T-cell (primary cell): ENCODE results near the gene SCCPDH. TPM values are rescaled to one million over a fixed set of nuclear protein-coding genes. Genes with fewer than 3 reads are reported as not detected.
"Not testable (repeated sequence)": the region's sequence is repeated elsewhere in the genome, so short reads cannot be mapped to it uniquely, and the experiment has no call there.

Experiments
- ATAC-seq, 4 experiments: fragments of 200-7000 bp in 3 of 4; fragments of 150-1000 bp in 1 of 4; cut with Tn5 transposase; replicated peaks in 1 of 4; 1 replicate in 3 of 4; 2 replicates in 1 of 4; pipeline ENCODE4 v1.10.0; 2021; ENCODE audit warnings: moderate library complexity in 3 of 4, mild to moderate bottlenecking in 2 of 4, moderate number of reproducible peaks in 1 of 4
- CTCF ChIA-PET, 2 donors: fragments of 300-600 bp; sonication (Branson Sonifier 250); formaldehyde crosslinking; loops; one replicate each; lab custom pipeline; 2022; ENCODE audit warnings: antibody characterized with exemption in 2 of 2; lab: Charles Lee
- POLR2A ChIA-PET, 2 donors: fragments of 300-600 bp; sonication (Branson Sonifier 250); formaldehyde crosslinking; loops; one replicate each; lab custom pipeline; 2022; ENCODE audit warnings: antibody characterized with exemption in 2 of 2; lab: Charles Lee
- DNase-seq, 35 experiments: peaks; one replicate each; pipeline versions ENCODE4 v3.0.0 to v3.0.0-alpha.2; 2013 to 2023
- H3K27ac ChIP-seq: one replicate; pipeline ENCODE4 v1.5.1; 2013; ENCODE audit warnings: low read length
- H3K27me3 ChIP-seq, 2 experiments: replicated peaks in 1 of 2; 1 replicate in 1 of 2; 2 replicates in 1 of 2; pipeline versions ENCODE4 v1.6.1 to v1.7.0; 2013; ENCODE audit warnings: low read length in 1 of 2, mixed read lengths in 1 of 2; ENCODE audit not compliant: control insufficient read depth in 2 of 2, insufficient read depth in 2 of 2; ENCODE audit errors: extremely low read depth in 1 of 2
- H3K36me3 ChIP-seq, 2 donors: 1 replicate in 1 of 2; 2 replicates in 1 of 2; pipeline versions ENCODE4 v1.6.1 to v1.7.0; 2013; ENCODE audit warnings: low read length in 1 of 2; ENCODE audit not compliant: control insufficient read depth in 2 of 2, insufficient read depth in 1 of 2; ENCODE audit errors: extremely low read depth in 1 of 2
- H3K4me1 ChIP-seq, 2 experiments: 1 replicate in 1 of 2; 2 replicates in 1 of 2; pipeline versions ENCODE4 v1.6.1 to v1.7.0; 2013; ENCODE audit warnings: low read length in 2 of 2, mixed read lengths in 1 of 2; ENCODE audit not compliant: insufficient read depth in 2 of 2, control insufficient read depth in 1 of 2; ENCODE audit errors: extremely low read depth in 1 of 2
- H3K4me3 ChIP-seq, 2 donors: 1 replicate in 1 of 2; 2 replicates in 1 of 2; pipeline versions ENCODE4 v1.5.1 to v1.7.0; 2013; ENCODE audit warnings: mild to moderate bottlenecking in 2 of 2, low read length in 1 of 2, moderate library complexity in 1 of 2; ENCODE audit not compliant: control insufficient read depth in 1 of 2; ENCODE audit errors: extremely low read depth in 1 of 2
- H3K9me3 ChIP-seq: 2 replicates; pipeline ENCODE4 v1.7.0; 2013
- H3K27ac Mint-ChIP-seq, 2 donors: one replicate each; pipeline ENCODE4 v1.8.0; 2020 to 2021; ENCODE audit warnings: mild to moderate bottlenecking in 2 of 2, mixed read lengths in 2 of 2
- H3K27me3 Mint-ChIP-seq, 2 donors: one replicate each; pipeline ENCODE4 v1.8.0; 2021 to 2022; ENCODE audit warnings: mixed read lengths in 2 of 2
- H3K36me3 Mint-ChIP-seq: one replicate; pipeline ENCODE4 v1.8.0; 2021; ENCODE audit warnings: mixed read lengths
- H3K4me1 Mint-ChIP-seq, 3 donors: one replicate each; pipeline ENCODE4 v1.8.0; 2020 to 2022; ENCODE audit warnings: mixed read lengths in 3 of 3, mild to moderate bottlenecking in 1 of 3
- H3K4me3 Mint-ChIP-seq, 3 donors: one replicate each; pipeline ENCODE4 v1.8.0; 2020 to 2022; ENCODE audit warnings: mild to moderate bottlenecking in 3 of 3, mixed read lengths in 3 of 3, moderate library complexity in 3 of 3
- H3K9me3 Mint-ChIP-seq, 3 donors: one replicate each; pipeline ENCODE4 v1.8.0; 2020 to 2022; ENCODE audit warnings: mixed read lengths in 3 of 3
- WGBS: methylation state at CpG from one replicate; pipeline ENCODE4 v1.1.5; 2013; ENCODE audit warnings: missing lambda C conversion rate; ENCODE audit not compliant: insufficient coverage; 5-methylcytosine and 5-hydroxymethylcytosine counted together
- total RNA-seq, 35 experiments: library from RNA in 6 of 35; stranded (reverse) in 6 of 35; fragments of 120-200 nt in 1 of 35; gene quantifications; one replicate each; pipeline versions ENCODE4 v1.2.1 to v1.2.4 and lab custom pipeline; 2013 to 2026

SCCPDH gene
- total RNA-seq, 5 donors from 2014 or later (not counting 1 experiment from before 2014, with no cell fraction given) = 3.7 to 6.2 (median 4.5) TPM

DNA sequence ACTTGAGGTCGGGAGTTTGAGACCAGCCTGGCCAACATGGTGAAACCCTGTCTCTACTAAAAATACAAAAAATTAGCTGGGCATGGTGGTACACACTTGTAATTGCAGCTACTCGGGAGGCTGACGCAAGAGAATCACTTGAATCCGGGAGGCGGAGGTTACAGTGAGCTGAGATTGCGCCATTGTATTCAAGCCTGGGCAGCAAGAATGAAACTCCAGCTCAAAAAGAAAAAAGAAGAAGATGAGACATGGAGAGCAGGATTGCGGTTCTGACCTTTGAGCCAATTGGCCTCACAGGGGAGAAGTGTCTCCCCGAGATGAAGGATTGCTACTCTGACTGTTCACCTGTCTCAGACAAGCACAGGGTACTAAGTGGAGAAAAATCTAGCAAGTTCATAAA is 6.6 kb downstream of the SCCPDH start:
- peaks cover 0 to 2% of the 10 kb centered on the region in 2 donors for H3K27me3 Mint-ChIP-seq
- no peak for DNase-seq
- no peak overlapping the region for H3K27ac Mint-ChIP-seq
- H3K9me3 ChIP-seq = no peaks in the 10 kb centered on the region
- H3K4me3 Mint-ChIP-seq = no peak overlapping the region
- 94% methylated on average over 7 of the region's 8 CpGs for WGBS
- H3K36me3 Mint-ChIP-seq = peaks cover 59% of the 10 kb centered on the region
- no peak for ATAC-seq
- H3K9me3 Mint-ChIP-seq = peaks cover 11 to 29% (median 19%) of the 10 kb centered on the region in 3 donors
- H3K4me1 ChIP-seq = no peaks in the 10 kb centered on the region
- peaks cover 0 to 4% of the 10 kb centered on the region in 2 experiments for H3K27me3 ChIP-seq
- H3K4me3 ChIP-seq = no peak overlapping the region
- POLR2A ChIA-PET = interaction anchor here in 1 of 2 donors (0.6 kb wide), 1 partner anchor 49 kb away, joined by 3 read pairs; no protein-coding TSS in a partner anchor
- CTCF ChIA-PET = no interaction called here
- peaks cover 3 to 4% of the 10 kb centered on the region in 2 donors for H3K36me3 ChIP-seq
- no peaks in the 10 kb centered on the region for H3K4me1 Mint-ChIP-seq
- no peak overlapping the region for H3K27ac ChIP-seq

DNA sequence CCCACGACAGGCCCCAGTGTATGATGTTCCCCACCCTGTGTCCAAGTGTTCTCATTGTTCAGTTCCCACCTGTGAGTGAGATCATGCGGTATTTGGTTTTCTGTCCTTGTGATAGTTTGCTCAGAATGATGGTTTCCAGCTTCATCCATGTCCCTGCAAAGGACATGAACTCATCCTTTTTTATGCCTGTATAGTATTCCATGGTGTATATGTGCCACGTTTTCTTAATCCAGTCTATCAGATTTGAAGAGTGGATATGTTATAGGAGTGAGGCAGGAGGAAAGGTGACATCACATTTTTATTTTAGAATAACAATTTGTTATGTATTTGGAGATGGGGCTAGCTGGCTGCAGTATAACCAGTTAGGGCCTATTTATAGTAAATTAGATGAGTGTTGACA is 7.7 kb downstream of the SCCPDH start:
- H3K36me3 Mint-ChIP-seq = peaks cover 64% of the 10 kb centered on the region
- CTCF ChIA-PET, H3K27ac Mint-ChIP-seq, ATAC-seq, H3K4me3 Mint-ChIP-seq, H3K27ac ChIP-seq, H3K27me3 Mint-ChIP-seq, POLR2A ChIA-PET, H3K9me3 ChIP-seq, H3K36me3 ChIP-seq, H3K4me3 ChIP-seq, DNase-seq, H3K27me3 ChIP-seq, H3K4me1 ChIP-seq, H3K4me1 Mint-ChIP-seq: not testable (repeated sequence)
- H3K9me3 Mint-ChIP-seq = peaks cover 11 to 29% (median 19%) of the 10 kb centered on the region in 3 donors
- whole genome bisulfite sequencing = no CpG with 5 or more reads among the region's 3 CpGs

DNA sequence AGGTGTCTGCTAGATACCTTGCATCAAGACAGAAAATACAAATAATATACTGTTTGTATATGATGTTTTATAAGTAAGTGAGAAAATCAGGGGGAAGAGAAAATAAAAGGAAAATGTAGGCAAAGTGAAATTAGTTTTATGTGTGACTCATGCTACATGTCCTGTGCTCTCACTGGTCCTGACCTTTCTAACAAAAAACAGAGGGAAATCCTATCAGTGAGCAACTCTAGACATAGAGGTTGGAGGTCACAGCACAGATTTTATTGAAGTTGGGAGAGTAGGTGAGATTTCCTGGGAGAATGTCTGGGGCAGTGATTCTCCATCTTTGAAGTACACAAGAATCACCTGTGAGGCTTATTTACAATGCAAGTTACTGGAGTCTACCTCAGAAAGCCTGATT is 9.5 kb downstream of the SCCPDH start:
- no peak overlapping the region for H3K27ac Mint-ChIP-seq
- ChIA-PET POLR2A (no interaction called here), CTCF (interaction anchor here in 1 of 2 donors (0.5 kb wide), 1 partner anchor 148 kb away, joined by 10 read pairs; no protein-coding TSS in a partner anchor)
- no peak for ATAC-seq
- DNase-seq = no peak
- peaks cover 7 to 20% (median 9%) of the 10 kb centered on the region in 3 donors for H3K9me3 Mint-ChIP-seq
- no peaks in the 10 kb centered on the region for H3K27me3 ChIP-seq
- H3K36me3 ChIP-seq = peaks cover 4 to 6% of the 10 kb centered on the region in 2 donors
- H3K4me1 ChIP-seq = no peaks in the 10 kb centered on the region
- H3K4me3 ChIP-seq = no peak overlapping the region
- H3K9me3 ChIP-seq = no peaks in the 10 kb centered on the region
- no peak overlapping the region for H3K27ac ChIP-seq
- H3K27me3 Mint-ChIP-seq = no peaks in the 10 kb centered on the region
- H3K4me1 Mint-ChIP-seq = no peaks in the 10 kb centered on the region
- peaks cover 55% of the 10 kb centered on the region for H3K36me3 Mint-ChIP-seq
- no peak overlapping the region for H3K4me3 Mint-ChIP-seq

DNA sequence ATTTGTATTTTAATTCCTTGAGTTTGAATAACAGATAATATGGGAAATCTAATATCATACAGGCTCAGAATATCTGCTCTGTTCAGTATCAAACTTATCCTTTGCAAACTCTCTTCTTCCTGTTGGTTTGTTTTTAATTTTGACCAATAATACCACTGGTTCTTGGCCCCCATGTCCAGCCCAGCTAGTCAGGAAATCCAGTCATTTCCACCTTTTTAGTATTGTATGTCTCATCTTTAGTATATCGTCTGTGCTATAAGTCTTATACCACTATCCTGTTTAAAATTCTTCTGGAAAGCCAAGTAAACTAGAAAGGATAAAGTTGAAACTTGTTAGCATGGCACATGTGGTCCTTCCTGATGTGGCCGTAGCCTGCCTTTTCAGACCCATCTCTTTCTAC is 10.7 kb downstream of the SCCPDH start:
- WGBS = no CpG with 5 or more reads among the region's 2 CpGs
- DNase-seq (no peak), ATAC-seq (no peak)
- Mint-ChIP-seq H3K9me3 (peaks cover 4 to 17% (median 7%) of the 10 kb centered on the region in 3 donors), H3K27ac (no peak overlapping the region), H3K4me1 (no peaks in the 10 kb centered on the region), H3K27me3 (no peaks in the 10 kb centered on the region), H3K4me3 (no peak overlapping the region), H3K36me3 (peaks cover 52% of the 10 kb centered on the region)
- H3K36me3 ChIP-seq = peaks cover 4 to 6% of the 10 kb centered on the region in 2 donors
- CTCF ChIA-PET = no interaction called here
- no peaks in the 10 kb centered on the region for H3K27me3 ChIP-seq
- POLR2A ChIA-PET = no interaction called here
- no peaks in the 10 kb centered on the region for H3K9me3 ChIP-seq
- no peak overlapping the region for H3K4me3 ChIP-seq
- H3K4me1 ChIP-seq = no peaks in the 10 kb centered on the region
- no peak overlapping the region for H3K27ac ChIP-seq

DNA sequence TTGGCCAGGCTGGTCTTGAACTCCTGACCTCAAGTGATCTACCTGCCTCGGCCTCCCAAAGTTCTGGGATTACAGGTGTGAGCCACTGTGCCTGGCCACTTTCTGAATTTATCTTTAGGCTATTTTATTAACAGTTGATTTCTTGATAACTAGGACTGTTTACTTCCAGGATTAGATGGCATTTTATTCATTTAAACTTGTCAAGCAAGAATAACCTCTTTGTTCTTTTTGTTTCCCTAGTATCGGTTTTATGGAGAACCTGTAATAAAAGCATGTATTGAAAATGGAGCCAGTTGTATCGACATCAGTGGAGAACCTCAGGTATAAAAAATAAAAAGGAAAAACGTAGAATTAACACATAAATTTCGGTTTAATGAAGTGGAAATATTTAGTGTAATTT is 11.5 kb downstream of the SCCPDH start:
- no CpG with 5 or more reads among the region's 5 CpGs for WGBS
- H3K36me3 ChIP-seq = peaks cover 4 to 6% of the 10 kb centered on the region in 2 donors
- H3K36me3 Mint-ChIP-seq = peaks cover 44% of the 10 kb centered on the region

DNA sequence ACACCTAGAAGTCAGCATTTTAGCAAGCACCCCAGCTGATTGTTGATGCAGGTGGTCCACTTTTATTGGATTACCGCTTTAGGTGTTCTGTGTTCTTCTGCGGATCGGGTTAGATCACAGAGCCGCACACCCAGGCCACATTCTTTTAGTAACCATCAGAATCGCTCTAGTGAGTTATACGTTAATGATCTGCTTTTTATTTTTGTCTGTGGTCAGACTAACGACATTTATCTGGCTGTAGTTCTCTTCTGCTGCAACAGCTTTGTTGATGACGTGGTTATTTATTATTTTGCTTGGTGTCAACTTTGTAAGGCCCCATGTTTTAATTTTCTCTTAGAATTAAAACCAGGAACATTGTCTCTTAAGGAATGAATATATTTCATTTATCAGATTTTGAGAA is 18.2 kb downstream of the SCCPDH start:
- Mint-ChIP-seq H3K27me3 (no peaks in the 10 kb centered on the region), H3K9me3 (peaks cover 0 to 22% (median 11%) of the 10 kb centered on the region in 3 donors), H3K4me3 (no peak overlapping the region), H3K36me3 (peaks cover 34% of the 10 kb centered on the region), H3K27ac (no peak overlapping the region), H3K4me1 (no peaks in the 10 kb centered on the region)
- CTCF ChIA-PET = no interaction called here
- H3K27me3 ChIP-seq = no peaks in the 10 kb centered on the region
- peaks cover 2 to 8% of the 10 kb centered on the region in 2 donors for H3K36me3 ChIP-seq
- no CpG with 5 or more reads among the region's 8 CpGs for WGBS
- ATAC-seq = no peak
- no peak overlapping the region for H3K27ac ChIP-seq
- H3K9me3 ChIP-seq = no peaks in the 10 kb centered on the region
- no peak overlapping the region for H3K4me3 ChIP-seq
- DNase-seq = no peak
- H3K4me1 ChIP-seq = no peaks in the 10 kb centered on the region
- POLR2A ChIA-PET = no interaction called here

More for the DNA sequence above, 11.5 kb downstream of the SCCPDH start:
- Mint-ChIP-seq H3K4me3 (no peak overlapping the region), H3K4me1 (no peaks in the 10 kb centered on the region), H3K27ac (no peak overlapping the region), H3K9me3 (peaks cover 0 to 12% (median 2%) of the 10 kb centered on the region in 3 donors), H3K27me3 (no peaks in the 10 kb centered on the region)
- Histone ChIP-seq H3K9me3 (no peaks in the 10 kb centered on the region), H3K27ac (no peak overlapping the region), H3K4me1 (no peaks in the 10 kb centered on the region), H3K4me3 (no peak overlapping the region), H3K27me3 (no peaks in the 10 kb centered on the region)
- DNase-seq = no peak
- ATAC-seq = no peak
- CTCF ChIA-PET = no interaction called here
- POLR2A ChIA-PET = no interaction called here

DNA sequence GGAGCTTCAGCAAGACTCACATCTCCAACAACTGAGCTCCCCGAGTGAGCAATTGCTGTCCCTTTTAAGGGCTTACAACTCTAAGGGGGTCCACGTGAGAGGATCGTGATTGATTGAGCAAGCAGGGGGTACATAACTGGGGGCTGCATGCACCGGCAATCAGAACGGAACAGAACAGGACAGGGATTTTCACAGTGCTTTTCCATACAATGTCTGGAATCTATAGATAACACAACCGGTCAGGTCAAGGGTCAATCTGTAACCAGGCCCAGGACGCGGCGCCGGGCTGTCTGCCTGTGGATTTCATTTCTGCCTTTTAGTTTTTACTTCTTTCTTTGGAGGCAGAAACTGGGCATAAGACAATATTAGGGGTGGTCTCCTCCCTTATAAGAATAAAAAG is 21.9 kb downstream of the SCCPDH start:
- WGBS = no CpG with 5 or more reads among the region's 10 CpGs
- H3K4me1 ChIP-seq, H3K4me1 Mint-ChIP-seq, H3K27me3 Mint-ChIP-seq, ATAC-seq, H3K4me3 Mint-ChIP-seq, H3K27me3 ChIP-seq, H3K27ac Mint-ChIP-seq, H3K9me3 ChIP-seq, H3K4me3 ChIP-seq, H3K27ac ChIP-seq, POLR2A ChIA-PET, DNase-seq, H3K36me3 ChIP-seq: not testable (repeated sequence)
- CTCF ChIA-PET = interaction anchor here (0.6 to 0.7 kb wide), 2 partner anchors 57 to 748 kb away, joined by 4 to 5 read pairs; no protein-coding TSS in a partner anchor
- Mint-ChIP-seq H3K9me3 (peaks cover 0 to 14% (median 8%) of the 10 kb centered on the region in 3 donors), H3K36me3 (peaks cover 25% of the 10 kb centered on the region)
